ENCODE measurements around the gene NUP205.

DNA sequence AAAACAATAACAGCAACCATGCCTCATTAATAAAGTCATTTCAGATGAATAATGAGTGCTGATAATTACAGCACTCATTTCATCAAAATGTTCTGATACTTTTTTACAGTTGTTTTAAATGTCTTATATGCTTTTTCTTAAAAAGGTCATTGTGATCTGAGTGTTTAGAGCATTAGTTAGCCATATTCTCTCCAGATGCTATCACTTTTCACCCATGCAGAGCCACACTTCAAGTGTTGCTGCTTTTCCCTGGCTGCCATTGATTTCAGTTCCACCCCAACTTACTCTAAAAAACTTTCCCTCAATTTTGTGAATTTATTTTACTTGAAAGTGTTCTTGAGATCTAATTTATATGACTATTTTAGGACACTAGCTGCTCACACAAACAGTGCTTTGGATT lies 41.8 kb downstream of the NUP205 start:
- TF ChIP-seq POLR2A (IDR thresholded peaks at IDR 0.05): no peak
- TF ChIP-seq CTCF (IDR thresholded peaks at IDR 0.05 in 8 of 11, conservative IDR thresholded peaks at IDR 0.05 in 3 of 11): no peak
